Neural cell (in vitro differentiated cells): Measurements from ENCODE around the gene NKD1. TPM values are rescaled to one million over a fixed set of nuclear protein-coding genes. Genes with fewer than 3 reads are reported as not detected.

Experiments used
- H2AFZ ChIP-seq: fragments of 200-600, 300-800 bp; sonication (generic), shearing (Covaris generic); 2 replicates; pipeline ENCODE4 v1.6.0; 2014; ENCODE audit warnings: low read depth, mild to moderate bottlenecking, antibody characterized with exemption, low read length, moderate library complexity
- H3F3A ChIP-seq: fragments of 200-600 bp; shearing (Covaris generic); 2 replicates; pipeline ENCODE4 v1.6.1; 2016; ENCODE audit warnings: mild to moderate bottlenecking, moderate library complexity, mixed read lengths, antibody characterized with exemption, low read length; ENCODE audit not compliant: insufficient read depth, poor library complexity, severe bottlenecking
- H3K27ac ChIP-seq: fragments of 200-600, 300-800 bp; sonication (generic), shearing (Covaris generic); 2 replicates; pipeline ENCODE4 v1.5.1; 2014; ENCODE audit warnings: mild to moderate bottlenecking, low read length, moderate library complexity
- H3K27me3 ChIP-seq: fragments of 300-800, 200-600 bp; sonication (generic), shearing (Covaris generic); 2 replicates; pipeline ENCODE4 v1.6.0; 2014; ENCODE audit warnings: mild to moderate bottlenecking, low read depth, low read length, moderate library complexity; ENCODE audit not compliant: insufficient read depth
- H3K36me3 ChIP-seq: fragments of 300-800, 200-600 bp; sonication (generic), shearing (Covaris generic); 2 replicates; pipeline ENCODE4 v1.5.1; 2014; ENCODE audit warnings: mild to moderate bottlenecking, antibody characterized with exemption, low read length, moderate library complexity; ENCODE audit not compliant: insufficient read depth
- H3K4me2 ChIP-seq: fragments of 300-800, 200-600 bp; sonication (generic), shearing (Covaris generic); 2 replicates; pipeline ENCODE4 v1.6.0; 2014; ENCODE audit warnings: mild to moderate bottlenecking, low read length
- H3K4me3 ChIP-seq: fragments of 300-800, 200-600 bp; sonication (generic), shearing (Covaris generic); 2 replicates; pipeline ENCODE4 v1.5.1; 2014; ENCODE audit warnings: mild to moderate bottlenecking, low read length, moderate library complexity
- H3K79me2 ChIP-seq: fragments of 200-600 bp; shearing (Covaris generic); replicated peaks from 2 replicates; pipeline ENCODE4 v1.6.0; 2014; ENCODE audit warnings: mild to moderate bottlenecking, low read length, moderate library complexity; ENCODE audit not compliant: insufficient read depth
- H3K9ac ChIP-seq: fragments of 300-800, 200-600 bp; sonication (generic), shearing (Covaris generic); 2 replicates; pipeline ENCODE4 v1.6.1; 2016; ENCODE audit warnings: mild to moderate bottlenecking, low read length, mixed read lengths
- H3K9me2 ChIP-seq: fragments of 200-600 bp; shearing (Covaris generic); 2 replicates; pipeline ENCODE4 v1.6.1; 2016; ENCODE audit warnings: mild to moderate bottlenecking, low read length, mixed read lengths; ENCODE audit not compliant: insufficient read depth
- H3K9me3 ChIP-seq: fragments of 200-600, 300-800 bp; sonication (generic), shearing (Covaris generic); 2 replicates; pipeline ENCODE4 v1.6.1; 2016; ENCODE audit warnings: mild to moderate bottlenecking, mixed run types, low read length, moderate library complexity, mixed read lengths
- H4K20me1 ChIP-seq: fragments of 200-600 bp; shearing (Covaris generic); 2 replicates; pipeline ENCODE4 v1.6.1; 2016; ENCODE audit warnings: mild to moderate bottlenecking, mixed run types; ENCODE audit not compliant: insufficient read depth
- EP300 ChIP-seq: fragments of 450-650 bp; conservative IDR thresholded peaks from 2 replicates; pipeline ENCODE4 v1.6.1; 2014; ENCODE audit warnings: antibody characterized with exemption, mild to moderate bottlenecking, moderate library complexity; ENCODE audit not compliant: poor library complexity, severe bottlenecking
- EZH2 ChIP-seq: fragments of 200-600, 300-800 bp; shearing (Covaris generic), sonication (generic); IDR thresholded peaks from 2 replicates; pipeline ENCODE4 v1.6.1; 2014; ENCODE audit warnings: antibody characterized with exemption, low read length, borderline replicate concordance, mild to moderate bottlenecking; ENCODE audit not compliant: insufficient read depth, poor library complexity, severe bottlenecking
- MXI1 ChIP-seq: fragments of 450-650 bp; conservative IDR thresholded peaks from 2 replicates; pipeline ENCODE4 v1.6.1; 2014; ENCODE audit warnings: antibody characterized with exemption, mild to moderate bottlenecking; ENCODE audit not compliant: poor library complexity, severe bottlenecking
- POLR2AphosphoS5 ChIP-seq: IDR thresholded peaks from 2 replicates; pipeline ENCODE4 v1.6.1; 2012
- RAD21 ChIP-seq: fragments of 450-650 bp; conservative IDR thresholded peaks from 2 replicates; pipeline ENCODE4 v1.6.1; 2014; ENCODE audit warnings: antibody characterized with exemption, mild to moderate bottlenecking, moderate library complexity
- SMC3 ChIP-seq: fragments of 450-650 bp; conservative IDR thresholded peaks from 2 replicates; pipeline ENCODE4 v1.6.1; 2014; ENCODE audit warnings: antibody characterized with exemption, mild to moderate bottlenecking, moderate library complexity; ENCODE audit not compliant: poor library complexity
- TAF1 ChIP-seq: IDR thresholded peaks from 2 replicates; pipeline ENCODE4 v1.6.1; 2012; ENCODE audit warnings: low read depth
- polyA plus RNA-seq: library from polyadenylated mRNA; depleted of rRNA; stranded (reverse); fragments of >200 nt; gene quantifications from 2 replicates; pipeline ENCODE4 v1.2.3, GENCODE V29; 2014
- TF ChIP-seq, protein P1 (sequence below): IDR thresholded peaks from 2 replicates; pipeline ENCODE4 v1.6.1; 2012; ENCODE audit warnings: borderline replicate concordance
- TF ChIP-seq, protein P2 (sequence below): fragments of 450-650 bp; IDR thresholded peaks from 2 replicates; pipeline ENCODE4 v1.5.1; 2014; ENCODE audit warnings: antibody characterized with exemption, mild to moderate bottlenecking, moderate library complexity; ENCODE audit not compliant: poor library complexity, severe bottlenecking

Gene NKD1
- polyA plus RNA-seq, 1 donor from 2014 or later: 1.1 TPM

DNA sequence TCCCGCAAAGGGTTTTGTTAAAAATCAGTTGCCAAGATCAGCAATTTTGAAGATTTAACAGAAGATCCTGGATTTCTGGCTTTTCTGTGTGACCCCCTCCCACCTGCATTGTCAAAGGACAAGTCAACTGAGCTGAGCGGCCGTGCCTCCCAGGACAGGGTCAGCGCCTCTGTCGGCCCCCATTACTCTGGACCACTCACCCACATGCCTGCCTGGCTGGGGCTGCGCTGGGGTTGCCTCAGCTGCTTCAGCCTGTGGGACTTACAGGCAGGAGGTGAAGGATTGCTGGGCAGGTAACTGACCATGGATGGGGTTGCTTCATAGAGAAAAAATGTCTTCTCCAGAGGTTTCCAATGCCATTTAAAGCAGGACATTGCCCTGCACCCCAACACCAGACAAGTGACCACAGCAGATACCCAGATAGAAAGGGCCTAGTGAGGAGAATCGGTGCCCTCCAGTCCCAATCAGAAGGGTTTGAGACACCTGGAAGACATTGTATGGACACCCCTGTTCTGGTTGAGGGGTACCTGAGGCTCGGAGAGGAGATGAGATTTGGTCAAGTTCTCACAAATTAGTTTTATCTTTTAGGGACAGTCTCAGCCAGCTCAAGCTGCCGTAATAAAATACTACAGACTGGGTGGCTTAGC, 80.1 kb downstream of the NKD1 start:
- TF ChIP-seq EP300 (no peak), TAF1 (no peak), EZH2 (no peak), MXI1 (no peak), RAD21 (no peak)
- TF ChIP-seq, protein P1, sequence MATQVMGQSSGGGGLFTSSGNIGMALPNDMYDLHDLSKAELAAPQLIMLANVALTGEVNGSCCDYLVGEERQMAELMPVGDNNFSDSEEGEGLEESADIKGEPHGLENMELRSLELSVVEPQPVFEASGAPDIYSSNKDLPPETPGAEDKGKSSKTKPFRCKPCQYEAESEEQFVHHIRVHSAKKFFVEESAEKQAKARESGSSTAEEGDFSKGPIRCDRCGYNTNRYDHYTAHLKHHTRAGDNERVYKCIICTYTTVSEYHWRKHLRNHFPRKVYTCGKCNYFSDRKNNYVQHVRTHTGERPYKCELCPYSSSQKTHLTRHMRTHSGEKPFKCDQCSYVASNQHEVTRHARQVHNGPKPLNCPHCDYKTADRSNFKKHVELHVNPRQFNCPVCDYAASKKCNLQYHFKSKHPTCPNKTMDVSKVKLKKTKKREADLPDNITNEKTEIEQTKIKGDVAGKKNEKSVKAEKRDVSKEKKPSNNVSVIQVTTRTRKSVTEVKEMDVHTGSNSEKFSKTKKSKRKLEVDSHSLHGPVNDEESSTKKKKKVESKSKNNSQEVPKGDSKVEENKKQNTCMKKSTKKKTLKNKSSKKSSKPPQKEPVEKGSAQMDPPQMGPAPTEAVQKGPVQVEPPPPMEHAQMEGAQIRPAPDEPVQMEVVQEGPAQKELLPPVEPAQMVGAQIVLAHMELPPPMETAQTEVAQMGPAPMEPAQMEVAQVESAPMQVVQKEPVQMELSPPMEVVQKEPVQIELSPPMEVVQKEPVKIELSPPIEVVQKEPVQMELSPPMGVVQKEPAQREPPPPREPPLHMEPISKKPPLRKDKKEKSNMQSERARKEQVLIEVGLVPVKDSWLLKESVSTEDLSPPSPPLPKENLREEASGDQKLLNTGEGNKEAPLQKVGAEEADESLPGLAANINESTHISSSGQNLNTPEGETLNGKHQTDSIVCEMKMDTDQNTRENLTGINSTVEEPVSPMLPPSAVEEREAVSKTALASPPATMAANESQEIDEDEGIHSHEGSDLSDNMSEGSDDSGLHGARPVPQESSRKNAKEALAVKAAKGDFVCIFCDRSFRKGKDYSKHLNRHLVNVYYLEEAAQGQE: no peak
- Histone ChIP-seq H3K9ac (no peak overlapping the region), H3K4me2 (no peak overlapping the region), H3K9me2 (no peaks in the 10 kb centered on the region), H2AFZ (no peak overlapping the region), H3K36me3 (no peaks in the 10 kb centered on the region), H4K20me1 (no peaks in the 10 kb centered on the region), H3K9me3 (no peaks in the 10 kb centered on the region), H3K27me3 (no peaks in the 10 kb centered on the region), H3F3A (no peaks in the 10 kb centered on the region), H3K4me3 (no peak overlapping the region), H3K79me2 (no peaks in the 10 kb centered on the region), H3K27ac (no peak overlapping the region)

DNA sequence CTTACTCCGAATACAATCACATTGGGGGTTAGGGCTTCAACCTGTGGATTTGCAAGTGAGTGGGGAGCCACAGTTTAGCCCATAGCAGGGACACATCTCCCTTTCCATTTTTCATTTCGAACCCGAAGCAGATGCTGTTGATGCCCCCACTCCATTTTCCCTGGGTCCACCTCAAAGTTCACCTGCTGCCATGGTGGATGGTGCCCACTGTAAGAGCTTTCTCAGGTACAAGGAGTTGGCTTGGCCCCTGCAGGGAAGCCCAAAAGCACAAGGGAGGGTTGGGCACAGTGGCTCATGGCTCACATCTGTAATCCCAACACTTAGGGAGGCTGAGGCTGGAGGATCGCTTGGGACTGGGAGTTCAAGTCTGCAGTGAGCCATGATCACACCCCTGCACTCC, 81.1 kb downstream of the NKD1 start:
- H3K4me2 ChIP-seq: no peak overlapping the region

More for the DNA sequence above, 81.1 kb downstream of the NKD1 start:
- H3K9me3 ChIP-seq: no peaks in the 10 kb centered on the region
- no peak overlapping the region for H3K9ac ChIP-seq
- H3K27ac ChIP-seq: no peak overlapping the region
- H3K4me3 ChIP-seq: no peak overlapping the region
- H2AFZ ChIP-seq: no peak overlapping the region
- H3K27me3 ChIP-seq: no peaks in the 10 kb centered on the region
- no peaks in the 10 kb centered on the region for H3K36me3 ChIP-seq
- no peaks in the 10 kb centered on the region for H3K79me2 ChIP-seq
- no peaks in the 10 kb centered on the region for H3F3A ChIP-seq
- no peaks in the 10 kb centered on the region for H3K9me2 ChIP-seq
- TF ChIP-seq, protein P2, sequence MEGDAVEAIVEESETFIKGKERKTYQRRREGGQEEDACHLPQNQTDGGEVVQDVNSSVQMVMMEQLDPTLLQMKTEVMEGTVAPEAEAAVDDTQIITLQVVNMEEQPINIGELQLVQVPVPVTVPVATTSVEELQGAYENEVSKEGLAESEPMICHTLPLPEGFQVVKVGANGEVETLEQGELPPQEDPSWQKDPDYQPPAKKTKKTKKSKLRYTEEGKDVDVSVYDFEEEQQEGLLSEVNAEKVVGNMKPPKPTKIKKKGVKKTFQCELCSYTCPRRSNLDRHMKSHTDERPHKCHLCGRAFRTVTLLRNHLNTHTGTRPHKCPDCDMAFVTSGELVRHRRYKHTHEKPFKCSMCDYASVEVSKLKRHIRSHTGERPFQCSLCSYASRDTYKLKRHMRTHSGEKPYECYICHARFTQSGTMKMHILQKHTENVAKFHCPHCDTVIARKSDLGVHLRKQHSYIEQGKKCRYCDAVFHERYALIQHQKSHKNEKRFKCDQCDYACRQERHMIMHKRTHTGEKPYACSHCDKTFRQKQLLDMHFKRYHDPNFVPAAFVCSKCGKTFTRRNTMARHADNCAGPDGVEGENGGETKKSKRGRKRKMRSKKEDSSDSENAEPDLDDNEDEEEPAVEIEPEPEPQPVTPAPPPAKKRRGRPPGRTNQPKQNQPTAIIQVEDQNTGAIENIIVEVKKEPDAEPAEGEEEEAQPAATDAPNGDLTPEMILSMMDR: no peak
- TF ChIP-seq TAF1 (no peak), MXI1 (no peak), RAD21 (no peak), SMC3 (no peak), POLR2AphosphoS5 (no peak), EZH2 (no peak), EP300 (no peak)
- TF ChIP-seq, protein P1: no peak
- H4K20me1 ChIP-seq: no peaks in the 10 kb centered on the region
